H1 (cell line): ENCODE results near the gene FRMPD4.

Experiments used
- EZH2 ChIP-seq: fragments of 200-600 bp; sonication (generic); IDR thresholded peaks from 2 replicates; pipeline ENCODE4 v1.7.1; 2012; ENCODE audit warnings: low read depth, mild to moderate bottlenecking, moderate library complexity, low read length, inconsistent platforms; ENCODE audit not compliant: severe bottlenecking
- HDAC6 ChIP-seq: IDR thresholded peaks from one replicate; pipeline ENCODE4 v1.7.1; 2012; ENCODE audit warnings: low read depth, mild to moderate bottlenecking, inconsistent platforms, low read length, moderate library complexity
- JUND ChIP-seq: IDR thresholded peaks from 2 replicates; pipeline ENCODE4 v1.6.1; 2011; ENCODE audit warnings: mild to moderate bottlenecking, improper control_type of control experiment, low read length
- POLR2AphosphoS5 ChIP-seq: IDR thresholded peaks from 2 replicates; pipeline ENCODE4 v1.6.1; 2011; ENCODE audit warnings: low read depth, low read length
- RAD21 ChIP-seq, 2 experiments: IDR thresholded peaks in 1 of 2; conservative IDR thresholded peaks in 1 of 2; 2 replicates each; pipeline ENCODE4 v1.6.1; 2011; ENCODE audit warnings: low read depth in 2 of 2, low read length in 2 of 2, improper control_type of control experiment in 1 of 2, inconsistent platforms in 1 of 2, mild to moderate bottlenecking in 1 of 2, moderate library complexity in 1 of 2
- RNF2 ChIP-seq: fragments of 200-900, 300-1000 bp; sonication (generic); IDR thresholded peaks from 2 replicates; pipeline ENCODE4 v1.7.1; 2016; ENCODE audit warnings: borderline replicate concordance, low read depth, mild to moderate bottlenecking, antibody characterized with exemption, low read length; ENCODE audit not compliant: poor library complexity, severe bottlenecking; ENCODE audit errors: missing control alignments
- SRF ChIP-seq: IDR thresholded peaks from 2 replicates; pipeline ENCODE4 v1.6.1; 2011; ENCODE audit warnings: mild to moderate bottlenecking, low read depth, low read length, moderate library complexity
- TF ChIP-seq, protein P1 (sequence below), 3 experiments: IDR thresholded peaks; 1 replicate in 2 of 3; 2 replicates in 1 of 3; pipeline versions ENCODE4 v1.5.1 to v1.6.1; 2011; ENCODE audit warnings: low read length in 3 of 3, mild to moderate bottlenecking in 3 of 3, inconsistent platforms in 2 of 3, low read depth in 1 of 3, moderate library complexity in 1 of 3; ENCODE audit not compliant: insufficient read depth in 1 of 3; ENCODE audit errors: control extremely low read depth in 1 of 3

GRCh38 chrX:12236156-12236555, 97.9 kb downstream of the FRMPD4 start:
- no peak for TF ChIP-seq SRF
- no peak for TF ChIP-seq RNF2
- TF ChIP-seq POLR2AphosphoS5, result no peak
- TF ChIP-seq, protein P1, sequence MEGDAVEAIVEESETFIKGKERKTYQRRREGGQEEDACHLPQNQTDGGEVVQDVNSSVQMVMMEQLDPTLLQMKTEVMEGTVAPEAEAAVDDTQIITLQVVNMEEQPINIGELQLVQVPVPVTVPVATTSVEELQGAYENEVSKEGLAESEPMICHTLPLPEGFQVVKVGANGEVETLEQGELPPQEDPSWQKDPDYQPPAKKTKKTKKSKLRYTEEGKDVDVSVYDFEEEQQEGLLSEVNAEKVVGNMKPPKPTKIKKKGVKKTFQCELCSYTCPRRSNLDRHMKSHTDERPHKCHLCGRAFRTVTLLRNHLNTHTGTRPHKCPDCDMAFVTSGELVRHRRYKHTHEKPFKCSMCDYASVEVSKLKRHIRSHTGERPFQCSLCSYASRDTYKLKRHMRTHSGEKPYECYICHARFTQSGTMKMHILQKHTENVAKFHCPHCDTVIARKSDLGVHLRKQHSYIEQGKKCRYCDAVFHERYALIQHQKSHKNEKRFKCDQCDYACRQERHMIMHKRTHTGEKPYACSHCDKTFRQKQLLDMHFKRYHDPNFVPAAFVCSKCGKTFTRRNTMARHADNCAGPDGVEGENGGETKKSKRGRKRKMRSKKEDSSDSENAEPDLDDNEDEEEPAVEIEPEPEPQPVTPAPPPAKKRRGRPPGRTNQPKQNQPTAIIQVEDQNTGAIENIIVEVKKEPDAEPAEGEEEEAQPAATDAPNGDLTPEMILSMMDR (IDR thresholded peaks at IDR 0.05; ENCODE audit: control extremely low read depth in 1 of 3, insufficient read depth in 1 of 3, low read depth in 1 of 3, low read length in 3 of 3), result no peak
- TF ChIP-seq EZH2, result no peak
- TF ChIP-seq JUND, result no peak
- TF ChIP-seq RAD21 (IDR thresholded peaks at IDR 0.05 in 1 of 2, conservative IDR thresholded peaks at IDR 0.05 in 1 of 2; ENCODE audit: low read depth in 2 of 2, low read length in 2 of 2), result no peak
- no peak for TF ChIP-seq HDAC6
